H9 (cell line): ENCODE data around the gene SPHK1. TPM values are rescaled to one million over a fixed set of nuclear protein-coding genes. Genes with fewer than 3 reads are reported as not detected.

ENCODE experiments used
- DNase-seq: peaks from one replicate; pipeline ENCODE4 v3.0.0-alpha.2; 2017
- H2AFZ ChIP-seq: one replicate; pipeline ENCODE4 v1.6.1; 2013; ENCODE audit warnings: mild to moderate bottlenecking, low read length, control low read depth, moderate library complexity
- H2AK5ac ChIP-seq: 2 replicates; pipeline ENCODE4 v1.6.1; 2013; ENCODE audit warnings: low read length, control low read depth, mixed read lengths; ENCODE audit not compliant: insufficient read length
- H2BK120ac ChIP-seq: one replicate; pipeline ENCODE4 v1.6.1; 2013; ENCODE audit warnings: low read depth, mild to moderate bottlenecking, low read length, control low read depth, inconsistent platforms; ENCODE audit not compliant: poor library complexity, severe bottlenecking
- H2BK12ac ChIP-seq: 2 replicates; pipeline ENCODE4 v1.6.1; 2013; ENCODE audit warnings: low read length, control low read depth, mixed read lengths, low read depth; ENCODE audit not compliant: insufficient read length
- H2BK15ac ChIP-seq: 2 replicates; pipeline ENCODE4 v1.6.1; 2013; ENCODE audit warnings: low read depth, low read length, control low read depth
- H2BK20ac ChIP-seq: one replicate; pipeline ENCODE4 v1.6.1; 2013; ENCODE audit warnings: low read depth, mild to moderate bottlenecking, low read length, control low read depth, inconsistent platforms; ENCODE audit not compliant: poor library complexity, severe bottlenecking
- H2BK5ac ChIP-seq: 2 replicates; pipeline ENCODE4 v1.6.1; 2013; ENCODE audit warnings: low read length, control low read depth, mixed read lengths; ENCODE audit not compliant: insufficient read length
- H3K14ac ChIP-seq: 2 replicates; pipeline ENCODE4 v1.6.1; 2013; ENCODE audit warnings: low read length, control low read depth; ENCODE audit not compliant: insufficient read depth
- H3K18ac ChIP-seq: 2 replicates; pipeline ENCODE4 v1.6.1; 2013; ENCODE audit warnings: low read depth, mild to moderate bottlenecking, mixed read lengths, low read length, control low read depth; ENCODE audit not compliant: insufficient read length
- H3K23ac ChIP-seq: 2 replicates; pipeline ENCODE4 v1.6.1; 2013; ENCODE audit warnings: low read length, control low read depth, mixed read lengths, low read depth; ENCODE audit not compliant: insufficient read length
- H3K23me2 ChIP-seq: 2 replicates; pipeline ENCODE4 v1.6.1; 2013; ENCODE audit warnings: low read depth, mild to moderate bottlenecking, mixed read lengths, low read length, control low read depth; ENCODE audit not compliant: insufficient read length, poor library complexity, severe bottlenecking
- H3K27ac ChIP-seq: 2 replicates; pipeline ENCODE4 v1.5.1; 2013; ENCODE audit warnings: low read length, control low read depth, mixed read lengths, low read depth; ENCODE audit not compliant: insufficient read length
- H3K27me3 ChIP-seq: 2 replicates; pipeline ENCODE4 v1.6.1; 2013; ENCODE audit warnings: low read length, control low read depth, inconsistent platforms; ENCODE audit not compliant: insufficient read depth
- H3K4ac ChIP-seq: 2 replicates; pipeline ENCODE4 v1.6.1; 2013; ENCODE audit warnings: low read depth, mild to moderate bottlenecking, control low read depth, inconsistent platforms, low read length, moderate library complexity
- H3K4me1 ChIP-seq: 2 replicates; pipeline ENCODE4 v1.6.1; 2013; ENCODE audit warnings: low read length, control low read depth, inconsistent platforms; ENCODE audit not compliant: insufficient read depth
- H3K4me2 ChIP-seq: 2 replicates; pipeline ENCODE4 v1.6.1; 2013; ENCODE audit warnings: low read length, control low read depth, mixed read lengths; ENCODE audit not compliant: insufficient read length, insufficient read depth
- H3K56ac ChIP-seq: 2 replicates; pipeline ENCODE4 v1.6.1; 2013; ENCODE audit warnings: low read depth, mild to moderate bottlenecking, mixed read lengths, low read length, control low read depth; ENCODE audit not compliant: insufficient read length
- H3K79me1 ChIP-seq: 2 replicates; pipeline ENCODE4 v1.6.1; 2013; ENCODE audit warnings: low read depth, mild to moderate bottlenecking, moderate library complexity, low read length, control low read depth, inconsistent platforms; ENCODE audit not compliant: insufficient read depth, poor library complexity, severe bottlenecking
- H3K79me2 ChIP-seq: 2 replicates; pipeline ENCODE4 v1.6.1; 2013; ENCODE audit warnings: low read length, control low read depth, inconsistent platforms; ENCODE audit not compliant: insufficient read depth
- H3K9ac ChIP-seq: 2 replicates; pipeline ENCODE4 v1.6.1; 2013; ENCODE audit warnings: low read length, control low read depth, mixed read lengths; ENCODE audit not compliant: insufficient read length; ENCODE audit errors: extremely low read depth
- H3K9me3 ChIP-seq: one replicate; pipeline ENCODE4 v1.6.1; 2013; ENCODE audit warnings: low read depth, low read length, inconsistent platforms; ENCODE audit not compliant: control insufficient read depth
- H3T11ph ChIP-seq: one replicate; pipeline ENCODE4 v1.6.1; 2013; ENCODE audit warnings: mild to moderate bottlenecking, low read length, control low read depth, inconsistent platforms
- H4K20me1 ChIP-seq: one replicate; pipeline ENCODE4 v1.6.1; 2013; ENCODE audit not compliant: control insufficient read depth, insufficient read length, insufficient read depth
- H4K5ac ChIP-seq: 2 replicates; pipeline ENCODE4 v1.6.1; 2013; ENCODE audit warnings: low read depth, mild to moderate bottlenecking, mixed read lengths, low read length, control low read depth; ENCODE audit not compliant: insufficient read length
- H4K8ac ChIP-seq: replicated peaks from 2 replicates; pipeline ENCODE4 v1.6.1; 2013; ENCODE audit warnings: low read length, control low read depth, mixed read lengths, low read depth; ENCODE audit not compliant: insufficient read length
- H4K91ac ChIP-seq: 2 replicates; pipeline ENCODE4 v1.6.1; 2013; ENCODE audit warnings: low read depth, mild to moderate bottlenecking, moderate library complexity, mixed read lengths, low read length, control low read depth; ENCODE audit not compliant: insufficient read length
- H3K27ac Mint-ChIP-seq, 3 experiments: 2 replicates in 2 of 3; 3 replicates in 1 of 3; pipeline ENCODE4 v1.8.0; 2020 to 2021; ENCODE audit warnings: mixed read lengths in 3 of 3, mild to moderate bottlenecking in 1 of 3, moderate library complexity in 1 of 3
- H3K27me3 Mint-ChIP-seq: 2 replicates; pipeline ENCODE4 v1.8.0; 2021; ENCODE audit warnings: low read depth, mild to moderate bottlenecking, moderate library complexity, mixed read lengths
- H3K36me3 Mint-ChIP-seq, 3 experiments: 2 replicates in 2 of 3; 3 replicates in 1 of 3; pipeline ENCODE4 v1.8.0; 2020 to 2021; ENCODE audit warnings: low read depth in 3 of 3, mixed read lengths in 3 of 3; ENCODE audit not compliant: insufficient read depth in 1 of 3
- H3K4me1 Mint-ChIP-seq, 2 experiments: 2 replicates each; pipeline ENCODE4 v1.8.0; 2020; ENCODE audit warnings: mixed read lengths in 2 of 2
- H3K4me3 Mint-ChIP-seq, 2 experiments: 2 replicates in 1 of 2; 3 replicates in 1 of 2; pipeline ENCODE4 v1.8.0; 2020 to 2021; ENCODE audit warnings: mild to moderate bottlenecking in 2 of 2, mixed read lengths in 2 of 2, moderate library complexity in 1 of 2
- H3K9me3 Mint-ChIP-seq, 2 experiments: 2 replicates in 1 of 2; 3 replicates in 1 of 2; pipeline ENCODE4 v1.8.0; 2020; ENCODE audit warnings: mild to moderate bottlenecking in 2 of 2, mixed read lengths in 2 of 2, moderate library complexity in 1 of 2
- WGBS: extraction: QIAGEN DNeasy Blood & Tissue Kit; methylation state at CpG from one replicate; pipeline ENCODE4 v1.1.7; 2013; ENCODE audit warnings: missing lambda C conversion rate, low lambda C conversion rate, mixed read lengths; ENCODE audit not compliant: insufficient read length; ENCODE audit errors: extremely low coverage; 5-methylcytosine and 5-hydroxymethylcytosine counted together
- total RNA-seq: library from RNA; stranded (reverse); gene quantifications from 2 replicates; pipeline ENCODE4 v1.2.1, GENCODE V29; 2021
- TF ChIP-seq, protein P1 (sequence below): fragments of 200-600 bp; sonication (generic); conservative IDR thresholded peaks from 3 replicates; pipeline ENCODE4 v1.8.0; 2021; ENCODE audit warnings: antibody characterized with exemption, mild to moderate bottlenecking

Gene SPHK1
- total RNA-seq, 1 experiment from 2014 or later, result 1.4 TPM

DNA sequence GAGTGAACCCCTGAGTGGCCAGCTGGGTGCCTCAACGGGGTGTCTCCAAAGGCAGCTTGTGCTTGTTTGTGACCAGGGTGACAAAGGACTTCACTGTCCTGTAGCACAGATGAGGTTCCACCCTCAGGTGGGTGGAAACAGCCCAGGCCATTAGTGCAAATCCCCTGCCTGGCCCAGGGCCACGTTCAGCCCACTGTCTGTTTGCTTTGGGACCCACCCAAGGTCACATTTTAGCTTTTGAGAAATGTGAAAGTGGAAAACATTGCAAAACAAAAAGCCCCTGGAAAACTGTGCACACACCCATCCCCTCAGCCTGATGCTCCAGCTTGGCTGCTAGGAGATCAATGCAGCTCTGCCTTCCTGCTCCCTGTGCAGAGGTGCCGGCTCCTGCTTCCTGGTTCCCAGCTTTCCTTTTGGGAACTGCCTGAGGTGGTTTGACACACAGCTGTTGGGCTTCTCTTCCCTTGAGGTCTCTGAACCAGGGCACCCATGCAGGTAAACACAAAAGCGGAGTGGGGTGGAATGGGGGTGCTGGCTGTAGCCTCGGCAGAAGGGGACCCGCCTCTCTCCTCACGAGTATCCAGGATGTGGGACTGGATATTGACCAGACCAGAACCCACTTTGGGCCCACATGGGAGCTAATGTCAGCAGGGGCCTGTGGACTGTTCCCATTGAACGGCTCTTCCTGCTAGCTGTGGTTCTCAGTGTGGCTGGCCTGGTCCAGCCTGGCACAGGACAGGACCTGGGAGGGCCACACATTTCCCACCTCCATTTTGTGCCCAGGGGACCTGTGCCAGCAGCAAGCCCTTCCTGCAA is 7.9 kb upstream of the SPHK1 start:
- H3K56ac ChIP-seq, result no peak overlapping the region
- H3K4me1 ChIP-seq, result no peaks in the 10 kb centered on the region
- H3K9ac ChIP-seq, result no peak overlapping the region
- Mint-ChIP-seq H3K36me3 (no peaks in the 10 kb centered on the region; a peak in 1 of 7 replicates), H3K27ac (no peak overlapping the region), H3K27me3 (peaks cover 26% of the 10 kb centered on the region), H3K4me1 (peaks cover 5 to 11% of the 10 kb centered on the region in 2 experiments; a peak in 2 of 4 replicates), H3K9me3 (no peaks in the 10 kb centered on the region; a peak in 2 of 5 replicates), H3K4me3 (no peak overlapping the region)
- no peak overlapping the region for H2AFZ ChIP-seq
- no peak overlapping the region for H3K14ac ChIP-seq
- no peak overlapping the region for H3T11ph ChIP-seq
- H3K18ac ChIP-seq, result no peak overlapping the region
- H3K79me2 ChIP-seq, result no peaks in the 10 kb centered on the region
- no peaks in the 10 kb centered on the region for H3K9me3 ChIP-seq
- H3K79me1 ChIP-seq, result no peaks in the 10 kb centered on the region
- H3K27ac ChIP-seq, result no peak overlapping the region
- no peaks in the 10 kb centered on the region for H4K20me1 ChIP-seq
- H2BK120ac ChIP-seq, result no peak overlapping the region
- TF ChIP-seq, protein P1, sequence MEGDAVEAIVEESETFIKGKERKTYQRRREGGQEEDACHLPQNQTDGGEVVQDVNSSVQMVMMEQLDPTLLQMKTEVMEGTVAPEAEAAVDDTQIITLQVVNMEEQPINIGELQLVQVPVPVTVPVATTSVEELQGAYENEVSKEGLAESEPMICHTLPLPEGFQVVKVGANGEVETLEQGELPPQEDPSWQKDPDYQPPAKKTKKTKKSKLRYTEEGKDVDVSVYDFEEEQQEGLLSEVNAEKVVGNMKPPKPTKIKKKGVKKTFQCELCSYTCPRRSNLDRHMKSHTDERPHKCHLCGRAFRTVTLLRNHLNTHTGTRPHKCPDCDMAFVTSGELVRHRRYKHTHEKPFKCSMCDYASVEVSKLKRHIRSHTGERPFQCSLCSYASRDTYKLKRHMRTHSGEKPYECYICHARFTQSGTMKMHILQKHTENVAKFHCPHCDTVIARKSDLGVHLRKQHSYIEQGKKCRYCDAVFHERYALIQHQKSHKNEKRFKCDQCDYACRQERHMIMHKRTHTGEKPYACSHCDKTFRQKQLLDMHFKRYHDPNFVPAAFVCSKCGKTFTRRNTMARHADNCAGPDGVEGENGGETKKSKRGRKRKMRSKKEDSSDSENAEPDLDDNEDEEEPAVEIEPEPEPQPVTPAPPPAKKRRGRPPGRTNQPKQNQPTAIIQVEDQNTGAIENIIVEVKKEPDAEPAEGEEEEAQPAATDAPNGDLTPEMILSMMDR, result no peak
- no peak overlapping the region for H2BK5ac ChIP-seq
- H3K27me3 ChIP-seq, result no peaks in the 10 kb centered on the region
- no peak overlapping the region for H3K4me2 ChIP-seq
- H3K4ac ChIP-seq, result no peak overlapping the region
- DNase-seq, result no peak
- H4K5ac ChIP-seq, result no peak overlapping the region
- H2BK15ac ChIP-seq, result no peak overlapping the region
- H2BK20ac ChIP-seq, result no peak overlapping the region
- H2AK5ac ChIP-seq, result no peak overlapping the region
- H3K23ac ChIP-seq, result no peak overlapping the region
- no CpG with 5 or more reads among the region's 8 CpGs for WGBS
- no peak overlapping the region for H4K91ac ChIP-seq
- H3K23me2 ChIP-seq, result no peaks in the 10 kb centered on the region
- H2BK12ac ChIP-seq, result no peak overlapping the region
- no peak overlapping the region for H4K8ac ChIP-seq
